Mesothelial cell of epicardium (in vitro differentiated cells): ENCODE data around the gene MLPH. TPM values are rescaled to one million over a fixed set of nuclear protein-coding genes. Genes with fewer than 3 reads are reported as not detected.
A peak's percentile ranks its signal among the peaks of the same experiment; 100 is the strongest.

Experiments
- DNase-seq, 2 experiments: peaks; one replicate each; pipeline ENCODE4 v3.0.0; 2021; ENCODE audit warnings: low spot score in 2 of 2; ENCODE audit not compliant: unreplicated experiment in 2 of 2
- H3K27ac Mint-ChIP-seq: 2 replicates; pipeline ENCODE4 v1.8.0; 2021; ENCODE audit warnings: mixed read lengths
- H3K27me3 Mint-ChIP-seq: 2 replicates; pipeline ENCODE4 v1.8.0; 2021; ENCODE audit warnings: low read depth, mixed read lengths
- H3K36me3 Mint-ChIP-seq: 2 replicates; pipeline ENCODE4 v1.8.0; 2021; ENCODE audit warnings: mixed read lengths
- H3K4me1 Mint-ChIP-seq: 2 replicates; pipeline ENCODE4 v1.8.0; 2021; ENCODE audit warnings: mixed read lengths
- H3K4me3 Mint-ChIP-seq: 2 replicates; pipeline ENCODE4 v1.8.0; 2021; ENCODE audit warnings: mild to moderate bottlenecking, moderate library complexity, mixed read lengths
- H3K9me3 Mint-ChIP-seq: 2 replicates; pipeline ENCODE4 v1.8.0; 2021; ENCODE audit warnings: mixed read lengths
- total RNA-seq: library from RNA; stranded (reverse); gene quantifications from 3 replicates; pipeline ENCODE4 v1.2.1, GENCODE V29; 2021
- TF ChIP-seq, protein P1 (sequence below): fragments of 200-600 bp; sonication (generic); IDR thresholded peaks from one replicate; pipeline ENCODE4 v1.5.0; 2021; ENCODE audit warnings: antibody characterized with exemption; ENCODE audit not compliant: unreplicated experiment

The MLPH gene
- total RNA-seq, 1 donor from 2014 or later, result 6.1 TPM

GRCh38 chr2:237512774-237513466, 25.9 kb downstream of the MLPH start:
- peak; percentile 71 to 90 for DNase-seq
- Mint-ChIP-seq H3K4me1 (peaks cover 14% of the 10 kb centered on the region), H3K36me3 (no peaks in the 10 kb centered on the region), H3K9me3 (no peaks in the 10 kb centered on the region), H3K27me3 (no peaks in the 10 kb centered on the region), H3K27ac (no peak overlapping the region), H3K4me3 (no peak overlapping the region)
- TF ChIP-seq, protein P1, sequence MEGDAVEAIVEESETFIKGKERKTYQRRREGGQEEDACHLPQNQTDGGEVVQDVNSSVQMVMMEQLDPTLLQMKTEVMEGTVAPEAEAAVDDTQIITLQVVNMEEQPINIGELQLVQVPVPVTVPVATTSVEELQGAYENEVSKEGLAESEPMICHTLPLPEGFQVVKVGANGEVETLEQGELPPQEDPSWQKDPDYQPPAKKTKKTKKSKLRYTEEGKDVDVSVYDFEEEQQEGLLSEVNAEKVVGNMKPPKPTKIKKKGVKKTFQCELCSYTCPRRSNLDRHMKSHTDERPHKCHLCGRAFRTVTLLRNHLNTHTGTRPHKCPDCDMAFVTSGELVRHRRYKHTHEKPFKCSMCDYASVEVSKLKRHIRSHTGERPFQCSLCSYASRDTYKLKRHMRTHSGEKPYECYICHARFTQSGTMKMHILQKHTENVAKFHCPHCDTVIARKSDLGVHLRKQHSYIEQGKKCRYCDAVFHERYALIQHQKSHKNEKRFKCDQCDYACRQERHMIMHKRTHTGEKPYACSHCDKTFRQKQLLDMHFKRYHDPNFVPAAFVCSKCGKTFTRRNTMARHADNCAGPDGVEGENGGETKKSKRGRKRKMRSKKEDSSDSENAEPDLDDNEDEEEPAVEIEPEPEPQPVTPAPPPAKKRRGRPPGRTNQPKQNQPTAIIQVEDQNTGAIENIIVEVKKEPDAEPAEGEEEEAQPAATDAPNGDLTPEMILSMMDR, result peak; percentile 90

DNA sequence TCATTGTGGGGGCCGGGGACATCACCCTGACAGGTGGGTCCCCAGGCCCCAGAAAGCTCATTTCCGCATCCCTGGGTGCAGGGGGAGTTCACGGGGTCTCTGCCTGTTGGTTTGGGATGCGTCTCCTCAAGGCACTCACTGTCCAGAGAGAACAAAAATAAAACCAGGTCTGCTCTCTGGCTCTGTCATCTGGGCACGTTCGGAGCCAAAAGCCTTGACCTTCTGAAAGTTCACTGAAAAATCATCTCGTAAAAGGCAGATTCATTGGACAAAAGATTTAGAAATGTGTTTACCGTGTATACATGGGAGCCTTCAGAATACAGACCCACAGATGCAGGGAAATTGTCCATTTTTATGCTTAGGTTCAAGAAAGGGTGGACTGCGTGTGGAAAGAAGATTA, 26.6 kb downstream of the MLPH start:
- no peaks in the 10 kb centered on the region for H3K9me3 Mint-ChIP-seq
- H3K27me3 Mint-ChIP-seq, result no peaks in the 10 kb centered on the region
- no peaks in the 10 kb centered on the region for H3K36me3 Mint-ChIP-seq
- H3K4me3 Mint-ChIP-seq, result no peak overlapping the region
- H3K27ac Mint-ChIP-seq, result no peak overlapping the region
- no peak for DNase-seq
- H3K4me1 Mint-ChIP-seq, result peaks cover 14% of the 10 kb centered on the region
- TF ChIP-seq, protein P1, result no peak

GRCh38 chr2:237514474-237515130, 27.6 kb downstream of the MLPH start:
- Mint-ChIP-seq H3K36me3 (no peaks in the 10 kb centered on the region), H3K4me1 (peaks cover 14% of the 10 kb centered on the region), H3K27me3 (no peaks in the 10 kb centered on the region), H3K27ac (no peak overlapping the region), H3K9me3 (no peaks in the 10 kb centered on the region), H3K4me3 (no peak overlapping the region)
- no peak for DNase-seq
- TF ChIP-seq, protein P1, result no peak

- Mint-ChIP-seq H3K9me3 (no peaks in the 10 kb centered on the region), H3K36me3 (no peaks in the 10 kb centered on the region), H3K27me3 (no peaks in the 10 kb centered on the region), H3K4me3 (no peak overlapping the region), H3K4me1 (peaks cover 14% of the 10 kb centered on the region), H3K27ac (no peak overlapping the region)
- TF ChIP-seq, protein P1, result no peak
- no peak for DNase-seq
Measured at GRCh38 chr2:237515166-237515565, 28.1 kb downstream of the MLPH start.

DNA sequence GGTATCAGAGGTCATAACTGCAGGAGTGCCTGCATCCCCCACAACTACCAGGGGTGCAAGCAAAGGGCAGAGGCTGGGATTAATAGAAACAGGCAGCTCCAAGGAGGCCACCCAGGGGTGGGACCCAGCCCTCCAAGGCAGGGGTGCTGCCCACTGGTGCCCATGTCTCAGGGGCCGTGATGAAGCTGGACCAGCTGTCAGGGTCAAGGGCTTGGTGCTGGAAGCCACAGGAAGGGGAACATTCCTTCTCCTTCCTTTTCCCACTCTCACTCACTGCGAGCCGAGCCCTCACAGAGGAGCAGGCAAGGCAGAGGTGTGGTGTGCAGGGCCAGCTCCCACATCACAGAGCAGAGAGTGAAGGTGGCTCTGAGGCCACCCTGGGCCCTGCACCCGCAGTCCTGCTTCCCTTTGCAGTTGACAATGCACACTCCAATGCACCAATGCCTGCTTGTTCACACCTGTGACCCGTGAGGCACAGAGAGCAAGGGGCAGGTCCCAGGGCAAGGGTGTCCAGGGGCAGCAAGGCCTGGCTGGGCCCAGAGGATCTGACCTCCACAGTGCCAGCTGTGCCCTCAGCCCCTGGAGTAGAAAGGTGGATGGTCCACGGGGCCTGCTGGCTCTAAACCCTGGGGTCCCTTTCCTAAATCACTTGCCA, 28.7 kb downstream of the MLPH start:
- Mint-ChIP-seq H3K4me3 (no peak overlapping the region), H3K4me1 (peaks cover 14% of the 10 kb centered on the region), H3K9me3 (no peaks in the 10 kb centered on the region), H3K36me3 (no peaks in the 10 kb centered on the region), H3K27me3 (no peaks in the 10 kb centered on the region), H3K27ac (no peak overlapping the region)
- TF ChIP-seq, protein P1, result no peak
- no peak for DNase-seq
